Stimulated activated CD8-positive, alpha-beta memory T cell treated with anti-CD3 and anti-CD28 coated beads, Interleukin-4, amount 100 ng/mL, for 4 hours (primary cell): Measurements from ENCODE around the gene ADAM33.

Experiments
- DNase-seq, 2 donors: peaks; one replicate each; pipeline ENCODE4 v3.0.0-alpha.2; 2020; ENCODE audit warnings: low read depth in 2 of 2, low spot score in 1 of 2

The ADAM33 gene

DNA sequence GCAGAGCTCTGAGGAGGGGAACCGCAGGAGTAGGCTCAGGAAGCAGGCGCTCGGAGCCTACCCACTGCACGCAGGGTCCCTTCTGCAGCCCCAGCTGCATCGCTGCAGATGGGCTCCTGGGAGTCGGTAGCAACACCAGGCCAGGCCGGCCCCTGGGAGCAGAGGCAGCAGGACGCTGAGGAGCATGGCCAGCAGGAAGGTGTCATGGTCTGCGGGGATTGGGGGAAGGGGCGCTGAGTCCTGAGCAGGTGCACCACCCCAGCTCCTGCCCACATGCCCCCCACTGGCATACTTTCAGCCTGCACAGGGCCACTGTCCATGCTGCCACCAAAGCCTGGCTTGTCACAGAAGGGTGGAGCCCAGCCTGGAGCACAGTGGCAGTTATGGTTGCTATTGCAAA lies 10.9 kb downstream of the ADAM33 start:
- DNase-seq, result no peak

DNA sequence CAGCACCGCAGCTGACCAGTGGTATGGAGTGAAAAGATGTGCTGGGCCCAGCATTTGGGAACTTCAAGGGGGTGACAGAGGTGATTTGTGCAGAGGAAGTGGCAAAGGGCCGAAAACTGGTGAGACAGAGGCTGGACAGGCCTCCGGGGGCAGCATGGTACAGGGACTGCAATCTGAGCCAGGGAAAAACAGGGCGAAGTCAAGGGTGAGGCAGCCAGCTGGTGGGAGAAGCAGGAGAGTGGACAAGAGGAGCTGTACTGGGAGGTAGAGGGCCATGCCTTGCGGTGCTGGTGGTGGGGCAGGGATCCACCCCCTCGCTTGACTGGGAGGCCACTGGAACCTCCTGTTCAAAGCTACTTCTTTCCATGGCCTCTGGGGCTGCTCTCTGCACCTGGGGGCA lies 11.3 kb downstream of the ADAM33 start:
- DNase-seq, result no peak

DNA sequence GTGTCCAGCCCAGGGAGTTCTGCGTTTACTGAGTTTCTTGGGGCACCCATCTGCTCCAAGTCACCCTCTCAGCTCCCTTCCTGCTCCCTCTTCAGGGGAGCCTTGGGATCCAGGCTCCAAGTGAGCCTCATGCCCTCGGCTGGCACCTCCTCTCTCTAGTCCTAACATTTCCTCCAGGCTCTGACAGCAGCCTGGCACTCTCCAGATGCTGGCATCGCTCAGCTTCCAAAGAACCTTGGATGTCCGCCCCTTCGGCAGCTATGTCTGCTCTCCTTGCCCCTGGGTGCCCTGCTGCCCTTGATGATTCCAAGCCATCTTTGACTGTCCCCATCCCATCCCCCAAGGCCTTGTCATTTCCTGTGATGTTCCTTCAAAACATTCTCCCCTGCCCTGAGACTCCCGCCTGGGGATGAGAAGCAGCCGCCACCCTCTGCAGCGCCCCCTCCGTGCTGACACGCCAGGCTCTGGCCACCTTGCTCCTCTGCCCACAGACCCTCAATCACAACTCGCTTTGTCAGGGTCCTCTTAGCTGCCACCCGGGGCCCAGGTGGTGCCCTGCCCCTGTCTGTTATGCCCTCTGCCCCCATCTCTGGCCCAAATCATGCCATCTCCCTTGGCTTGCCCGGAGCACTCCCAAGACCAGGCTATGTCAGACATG lies 12.0 kb downstream of the ADAM33 start:
- no peak for DNase-seq

DNA sequence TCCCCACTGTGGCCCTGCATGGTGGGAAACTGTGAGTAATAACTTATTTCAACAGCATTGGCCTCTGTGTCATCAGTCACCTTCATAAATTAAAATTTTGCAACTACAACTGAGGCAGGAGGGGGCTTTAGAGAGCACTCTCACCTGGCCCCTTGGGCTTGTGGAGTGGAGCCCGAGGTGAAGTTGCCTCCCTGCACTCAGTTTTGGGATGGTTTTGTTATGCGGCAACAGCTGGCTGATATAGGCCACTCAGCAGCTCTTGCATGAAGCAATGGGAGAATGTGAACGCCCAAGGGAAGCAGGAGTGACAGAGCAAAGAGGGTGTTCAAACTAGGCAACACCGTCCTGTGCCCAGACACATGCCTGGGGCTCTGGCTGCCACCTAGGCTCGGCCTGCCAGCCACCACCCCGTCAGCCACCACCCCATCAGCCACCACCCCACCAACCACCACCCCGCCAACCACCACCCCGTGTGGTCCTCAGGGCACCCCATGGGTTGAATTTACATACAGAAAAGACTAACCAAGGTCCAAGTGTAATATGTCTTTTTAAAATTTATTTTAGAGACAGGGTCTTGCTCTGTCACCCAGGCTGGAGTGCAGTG lies 14.3 kb downstream of the ADAM33 start:
- no peak for DNase-seq

DNA sequence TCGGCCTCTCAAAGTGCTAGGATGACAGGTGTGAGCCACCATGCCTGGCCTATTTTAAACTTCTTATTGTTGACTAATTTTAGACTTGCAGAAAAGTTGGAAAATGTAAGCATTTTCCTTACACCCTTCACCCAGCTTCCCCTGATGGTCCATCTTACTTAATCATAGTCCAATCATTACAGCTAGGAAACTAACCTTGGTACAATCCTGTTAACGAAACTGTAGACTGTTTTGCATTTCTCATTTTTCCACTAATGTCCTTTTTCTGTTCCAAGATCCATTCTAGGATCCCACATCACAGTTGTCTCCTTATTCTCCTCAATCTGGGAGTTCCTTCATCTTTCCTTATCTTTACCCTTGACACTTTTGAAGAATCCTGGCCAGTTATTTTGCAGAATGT lies 18.0 kb downstream of the ADAM33 start:
- DNase-seq, result no peak

DNA sequence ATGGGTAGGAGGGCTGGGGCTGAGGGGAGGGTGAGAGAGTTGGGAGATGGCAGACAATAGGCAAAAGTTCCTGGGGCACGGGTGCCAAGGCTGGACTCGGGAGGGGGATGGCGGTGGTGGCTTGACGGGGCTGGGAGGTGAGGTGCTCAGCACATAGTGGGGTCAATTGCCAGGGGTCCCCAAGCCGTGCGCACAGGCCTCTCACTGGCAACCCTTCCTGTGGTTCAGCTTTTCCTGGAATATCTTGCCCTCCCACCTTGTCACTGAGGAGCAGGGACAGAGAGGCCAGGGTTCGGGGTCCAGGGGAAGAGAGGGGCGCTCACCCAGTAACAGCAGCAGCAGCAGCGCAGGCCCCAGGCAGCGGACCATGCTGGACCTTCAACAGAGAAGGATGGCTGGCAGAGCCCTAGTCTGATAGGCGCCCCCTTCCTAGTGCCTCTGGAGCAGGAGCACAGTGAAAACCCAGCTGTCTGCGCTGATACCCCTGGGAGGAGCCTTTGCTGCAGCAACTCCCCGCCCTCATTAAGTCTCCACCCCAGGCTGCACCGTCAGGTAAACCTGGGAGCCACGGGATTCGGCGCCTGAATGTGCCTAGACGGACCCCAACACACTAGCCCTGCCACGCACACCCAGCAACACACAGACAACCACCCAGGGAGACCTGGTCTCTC lies 18.6 kb downstream of the ADAM33 start, which contains the start of gene GFRA4:
Gene GFRA4, minus strand, starts transcription at position 369 of the 671 bp plus-strand sequence. Its CDS starts 0 bp downstream, at position 369.
- no peak for DNase-seq

DNA sequence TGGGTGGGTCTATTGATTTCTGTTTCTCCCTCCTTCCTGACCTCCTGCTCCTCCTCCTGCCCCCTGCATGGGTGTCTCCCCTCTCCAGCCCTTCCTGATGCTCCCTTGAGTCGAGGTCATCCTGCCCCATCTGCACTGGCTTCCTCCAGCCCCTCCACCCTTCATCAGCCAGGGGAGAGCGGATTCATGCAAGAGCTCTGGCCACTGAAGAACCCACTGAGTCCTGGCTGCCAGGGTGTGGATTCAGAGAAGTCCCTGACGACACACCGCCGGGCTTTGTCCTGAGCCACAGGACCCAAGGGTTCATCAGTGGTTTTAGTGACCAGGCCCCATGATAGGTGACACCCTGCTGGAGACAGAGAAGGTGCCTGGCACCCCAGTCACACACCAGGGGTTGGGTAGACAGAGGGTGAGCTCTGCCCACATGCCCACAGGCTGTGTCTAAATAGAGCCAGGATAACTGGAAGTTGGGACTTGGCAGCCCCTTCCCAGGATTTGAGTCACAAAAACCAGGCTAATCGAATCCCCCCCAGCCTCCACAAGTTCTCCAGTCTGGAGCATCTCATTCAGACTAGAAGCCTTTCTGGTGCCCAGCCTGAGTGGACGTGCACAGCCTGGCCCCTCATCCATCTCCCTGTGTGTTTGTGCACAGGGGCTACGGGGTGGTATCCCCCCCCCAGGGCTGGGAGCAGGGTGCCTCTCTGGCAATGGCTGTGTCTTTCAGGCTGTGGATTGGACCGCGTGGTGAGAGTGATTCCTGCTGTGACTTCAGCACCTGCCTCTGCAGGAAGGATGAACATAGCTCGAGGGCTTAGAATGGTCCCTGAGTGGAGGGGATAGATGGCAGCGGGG lies 19.8 kb downstream of the ADAM33 start:
- no peak for DNase-seq

DNA sequence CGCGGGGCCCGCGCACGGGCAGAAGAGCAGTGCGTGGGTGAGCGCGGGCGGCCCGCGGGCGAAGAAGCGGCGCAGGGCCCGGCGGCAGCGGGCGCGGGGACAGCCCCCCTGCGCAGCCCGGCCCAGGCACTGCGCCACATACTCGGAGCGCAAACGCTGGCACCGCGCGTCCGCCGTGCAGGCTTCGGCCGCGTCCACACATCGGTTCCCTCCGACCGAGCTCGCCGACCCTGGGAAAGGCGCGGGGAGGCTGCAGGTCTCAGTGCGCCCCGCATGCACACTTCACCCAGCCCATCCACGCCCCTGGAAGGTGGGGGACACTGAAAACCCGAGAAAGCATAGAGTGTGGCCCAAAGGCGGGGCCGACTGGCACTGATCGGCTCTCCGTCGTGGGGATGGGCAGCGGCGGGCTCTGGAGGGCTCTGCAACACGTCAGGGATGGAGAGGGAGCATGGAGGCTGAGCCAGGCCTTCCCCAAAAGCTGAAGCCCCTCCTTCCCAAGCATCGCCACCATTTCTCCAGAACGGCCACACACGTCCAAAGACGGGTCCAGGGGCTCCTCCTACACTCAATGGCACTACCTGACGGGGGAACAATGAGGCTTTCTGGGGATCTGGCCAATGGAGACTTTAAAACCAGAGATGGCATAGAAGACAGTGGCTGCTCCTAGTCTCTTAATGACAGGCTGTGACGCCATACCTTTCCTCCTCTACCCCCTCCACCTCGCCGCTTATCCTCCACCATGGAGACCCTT lies 20.6 kb downstream of the ADAM33 start:
- no peak for DNase-seq

DNA sequence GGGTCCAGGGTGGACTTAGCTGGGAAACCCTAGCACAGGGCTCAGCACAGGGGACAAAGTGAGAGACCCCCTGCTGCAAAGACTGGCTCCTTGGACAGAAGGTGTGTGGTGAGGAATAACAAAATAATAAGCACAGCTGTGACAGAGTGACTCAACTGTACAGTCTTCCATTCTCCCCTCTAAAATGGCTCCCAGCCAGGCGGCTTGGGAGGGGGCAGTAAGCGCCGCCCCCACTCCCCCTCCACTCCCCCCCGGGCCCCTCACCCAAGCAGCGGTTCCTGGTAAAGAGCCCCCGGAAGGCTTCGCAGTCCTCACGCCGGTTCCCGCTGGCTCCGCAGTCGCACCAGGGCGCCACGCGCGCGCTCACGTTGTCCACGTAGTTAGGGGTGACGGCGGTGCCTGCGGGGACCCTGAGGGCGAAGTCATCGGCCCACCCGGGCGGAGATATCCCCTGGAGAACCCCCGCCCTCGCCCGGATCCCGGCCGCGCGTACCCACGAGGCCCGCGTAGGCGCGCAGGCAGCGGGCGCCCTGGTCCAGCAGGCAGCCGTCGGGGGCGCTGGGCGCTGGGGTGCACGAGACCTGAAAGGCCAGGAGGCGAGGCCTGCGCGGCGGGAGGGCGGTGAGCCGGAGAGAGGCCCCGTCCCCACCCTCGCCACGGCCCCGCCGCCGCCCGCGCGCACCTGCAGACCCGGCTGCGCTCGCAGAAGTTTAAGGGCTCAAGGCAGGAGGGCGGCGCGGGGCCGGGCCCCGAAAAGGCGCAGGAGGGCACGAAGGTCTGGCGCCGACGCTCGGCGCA lies 21.3 kb downstream of the ADAM33 start:
- DNase-seq, result no peak

DNA sequence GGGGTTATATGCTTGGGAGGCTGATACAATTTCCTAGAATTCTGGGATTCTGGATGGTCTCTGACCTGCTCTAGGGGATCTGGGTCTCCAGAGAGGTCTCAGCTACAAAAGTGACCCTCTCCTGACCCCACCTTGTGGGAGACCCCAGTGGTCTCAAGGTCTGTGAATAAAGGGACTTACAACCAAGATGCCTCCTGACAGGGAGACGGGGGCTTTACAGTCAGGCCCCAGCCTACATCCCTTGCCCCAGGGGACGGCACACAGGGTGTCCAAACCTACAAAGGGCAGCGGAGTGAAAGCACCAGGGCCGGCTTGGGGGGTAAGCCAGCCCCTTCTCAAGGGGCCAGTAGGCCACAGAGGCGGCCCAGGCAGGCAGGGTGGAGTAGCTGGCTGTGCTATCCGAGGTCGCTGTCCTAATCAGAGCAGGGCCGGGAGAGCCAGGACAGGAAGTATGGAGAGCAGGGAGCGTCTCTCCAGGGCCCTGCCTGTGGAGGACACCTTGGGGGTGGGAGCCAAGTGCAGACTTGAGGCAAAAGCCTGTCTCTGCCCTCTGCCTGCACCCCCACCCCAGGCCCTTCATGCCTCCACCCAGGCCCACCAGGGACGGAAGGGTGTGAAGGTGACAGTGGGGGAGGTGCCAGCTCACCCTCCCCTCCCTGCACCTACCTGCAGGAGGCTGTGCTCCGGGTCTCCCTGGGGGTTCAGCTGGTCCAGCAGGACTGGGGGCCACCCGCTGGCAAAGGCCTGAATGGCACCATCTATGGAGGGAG lies 22.1 kb downstream of the ADAM33 start:
- no peak for DNase-seq

DNA sequence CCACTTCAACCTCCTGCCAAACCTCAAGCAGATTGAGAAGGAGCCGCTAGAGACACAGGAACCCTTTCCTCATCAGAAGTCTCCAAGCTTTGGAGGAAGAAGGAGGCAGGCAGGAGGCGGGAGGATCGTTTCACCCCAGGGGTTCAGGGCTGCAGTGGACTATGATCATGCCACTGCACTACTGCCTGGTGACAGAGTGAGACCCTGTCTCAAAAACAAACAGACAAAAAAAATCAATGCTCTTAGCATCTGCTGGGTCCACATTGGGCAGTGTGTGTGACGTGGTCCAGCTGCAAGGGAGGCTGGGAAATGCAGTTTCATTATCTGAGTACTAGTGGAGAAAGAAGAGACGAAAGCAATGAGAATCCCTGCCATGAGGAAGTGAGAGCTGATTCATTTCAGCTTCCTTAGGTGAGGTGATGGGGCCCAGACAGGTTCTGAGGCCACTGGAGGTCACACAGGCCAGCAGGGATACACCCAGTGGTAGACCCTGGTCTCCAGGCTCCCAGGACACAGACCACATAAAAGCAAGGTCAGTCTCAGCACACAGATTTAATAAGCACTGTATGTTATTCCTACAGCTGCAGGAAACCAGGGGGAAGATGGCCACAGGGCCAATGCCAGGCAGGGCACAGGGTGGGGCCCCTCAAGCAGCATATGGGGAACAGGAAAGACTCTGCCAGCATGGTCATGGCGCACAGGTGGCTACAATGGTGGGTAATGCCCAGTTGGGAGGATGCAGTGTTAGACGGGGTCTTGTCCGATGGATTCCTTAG lies 22.9 kb downstream of the ADAM33 start:
- DNase-seq, result no peak

DNA sequence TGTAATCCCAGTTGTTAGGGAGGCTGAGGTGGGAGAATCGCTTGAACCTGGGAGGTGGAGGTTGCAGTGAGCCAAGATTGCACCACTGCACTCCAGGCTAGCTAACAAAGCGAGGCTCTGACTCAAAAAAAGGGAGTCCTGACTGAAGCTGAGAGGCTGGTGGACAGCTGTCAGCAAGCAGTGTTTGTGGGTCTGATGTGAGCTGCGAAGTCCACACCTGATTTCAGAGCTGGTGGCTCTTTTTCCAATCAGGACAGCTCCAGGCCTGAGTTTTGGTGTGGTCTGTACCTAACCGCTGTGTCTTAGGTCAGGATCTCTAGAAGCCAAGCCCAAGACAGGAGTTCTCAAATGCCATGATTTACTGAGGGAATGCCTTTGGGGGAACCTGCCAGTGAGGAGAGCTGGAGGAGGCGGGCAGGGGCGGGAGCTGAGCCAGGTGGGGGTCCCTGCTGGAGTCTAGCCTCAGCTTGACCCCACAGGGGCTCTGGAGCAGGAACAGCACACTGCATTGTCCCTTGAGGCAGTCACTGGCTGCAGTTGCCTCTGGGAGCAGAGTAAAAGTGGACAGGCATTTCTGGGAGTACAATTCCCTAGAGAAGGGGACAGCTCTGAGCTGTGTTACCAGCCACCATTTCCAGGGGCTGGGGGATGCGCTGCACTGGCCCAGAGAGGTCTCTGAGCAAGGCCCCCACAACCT lies 23.6 kb downstream of the ADAM33 start:
- DNase-seq, result no peak

DNA sequence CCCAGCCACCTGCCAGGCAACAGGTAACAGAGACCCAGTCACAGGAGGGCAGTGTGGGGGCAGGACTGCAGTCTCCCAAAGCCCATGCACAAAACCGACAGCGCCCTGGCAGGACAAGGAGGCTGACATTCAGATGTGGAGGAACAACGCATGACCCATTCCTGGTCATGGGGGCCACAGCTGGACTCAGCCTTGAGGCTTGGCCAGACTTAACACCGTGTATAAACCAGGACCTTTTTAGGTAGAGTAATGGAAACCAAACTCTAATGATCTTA lies 26.7 kb downstream of the ADAM33 start:
- DNase-seq, result no peak

DNA sequence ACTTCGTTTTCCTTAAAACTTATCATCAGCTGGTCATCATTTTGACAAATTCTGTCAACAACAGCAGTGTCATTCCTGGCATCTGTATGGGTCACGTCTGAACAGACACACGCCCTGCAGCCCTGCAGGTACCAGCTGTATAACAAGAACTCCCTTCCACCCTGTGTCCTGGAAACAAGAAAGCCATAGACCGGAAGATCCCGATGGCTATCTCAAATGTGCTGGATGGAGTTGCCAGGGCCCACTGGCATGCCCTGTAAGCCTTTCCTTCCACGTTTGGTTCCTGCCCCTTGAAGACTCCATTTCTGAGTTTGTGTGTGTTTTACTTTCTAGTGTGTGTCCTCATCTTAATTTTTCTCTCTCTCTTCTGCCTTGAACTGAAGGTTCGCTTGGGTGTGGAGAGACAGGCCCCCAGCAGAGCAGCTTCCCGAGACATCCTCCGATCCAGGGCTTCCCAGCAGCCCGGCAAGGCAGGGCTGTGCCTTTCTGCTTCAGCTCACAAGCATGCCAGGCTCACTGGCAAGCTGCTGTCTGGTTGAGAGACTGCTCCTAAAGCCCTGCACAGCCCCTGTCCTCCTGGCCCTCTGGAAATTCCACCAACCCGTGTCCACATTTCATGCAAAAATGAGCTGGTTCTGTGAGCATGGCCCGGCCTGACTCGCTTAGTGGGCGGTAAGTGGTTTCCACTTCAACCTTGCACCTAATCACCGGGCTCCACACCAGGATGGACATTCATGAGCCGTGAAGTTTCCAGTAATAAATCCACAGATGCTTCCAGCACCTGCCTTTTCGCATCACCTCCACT lies 27.3 kb downstream of the ADAM33 start:
- DNase-seq, result no peak

DNA sequence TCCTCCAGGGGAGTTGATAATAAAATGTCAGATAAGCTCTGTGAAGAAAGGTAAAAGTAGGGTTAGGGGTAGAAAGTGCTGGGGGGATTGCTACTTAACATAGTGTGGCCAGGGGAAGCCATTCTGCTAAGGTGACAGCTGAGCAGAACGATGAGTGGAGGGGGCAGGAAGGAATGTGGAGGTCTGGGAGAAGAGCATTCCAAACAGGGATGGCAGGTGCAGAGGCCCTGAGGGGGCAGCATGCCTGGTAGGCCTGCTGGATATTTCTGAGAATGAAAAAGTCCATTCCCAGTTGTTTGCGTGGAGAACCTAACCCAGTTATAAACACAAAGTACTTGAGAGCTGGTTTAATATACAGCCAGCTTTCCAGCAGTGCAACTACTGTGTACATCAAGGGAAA lies 27.9 kb downstream of the ADAM33 start:
- no peak for DNase-seq

DNA sequence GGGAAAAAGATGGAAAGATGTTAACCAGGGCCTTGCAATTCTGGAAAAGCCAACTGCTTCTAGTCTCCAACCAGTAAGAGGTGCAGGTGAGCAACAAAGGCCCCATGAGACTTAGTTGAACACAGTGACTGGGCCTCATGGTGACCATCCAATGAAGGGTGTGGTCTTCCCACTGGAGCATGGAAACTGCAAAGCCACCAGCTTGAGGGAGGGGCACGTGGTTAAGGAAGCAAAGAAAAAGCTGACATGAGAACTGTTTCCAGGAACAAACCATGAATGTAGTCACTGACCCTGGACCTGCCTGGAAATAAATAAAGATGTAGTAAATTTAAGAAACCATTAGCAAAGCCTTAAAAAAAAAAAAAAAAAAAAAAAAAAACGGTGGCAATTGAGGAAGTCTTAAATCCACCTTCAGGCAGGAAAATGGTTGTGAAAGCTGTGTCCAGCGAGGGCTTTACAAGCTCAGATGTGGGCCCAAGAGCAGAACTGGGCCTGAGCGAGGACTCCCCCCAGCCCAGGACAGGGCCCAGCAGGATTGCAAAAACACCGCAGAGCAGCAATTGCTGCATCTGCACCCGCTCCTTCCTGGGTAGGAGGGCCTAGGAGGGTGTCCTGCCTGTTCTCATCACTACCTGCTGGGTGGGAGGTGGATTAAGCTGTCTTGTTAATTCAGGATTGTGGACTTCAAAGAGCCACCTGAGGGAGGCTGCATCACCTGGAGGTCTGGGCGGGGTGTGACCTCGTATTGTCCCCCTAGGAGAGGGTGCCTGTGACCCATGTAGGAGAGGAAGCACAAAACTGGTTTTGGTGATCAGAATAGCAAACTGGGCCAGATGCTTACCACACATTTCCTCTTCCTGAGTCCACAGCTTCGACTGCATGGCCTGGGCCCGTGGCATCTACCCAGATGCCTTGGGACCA lies 28.9 kb downstream of the ADAM33 start:
- DNase-seq, result no peak
